ENCODE data around the gene CLCN1. TPM values are rescaled to one million over a fixed set of nuclear protein-coding genes. Genes with fewer than 3 reads are reported as not detected.

Gene CLCN1
- under 1 TPM in 2 of 9 donors, not detected in 7; under 0.01 to 0.18 TPM for total RNA-seq
- polyA plus RNA-seq: under 1 TPM in 2 of 3 donors, not detected in 1; 0.07 to 0.32 TPM
- long read RNA-seq, donor 1: 0 reads
- long read RNA-seq, donor 2: 0 reads
- long read RNA-seq, donor 3: 0 reads
- long read RNA-seq, donor 4: 0 reads
- long read RNA-seq, donor 5: 0 reads
- long read RNA-seq, donor 6: 0 reads
- long read RNA-seq, donor 7: 0 reads
- long read RNA-seq, donor 8: 0 reads
- long read RNA-seq, donor 9: 0 reads
- long read RNA-seq, donor 10: 0 reads

DNA sequence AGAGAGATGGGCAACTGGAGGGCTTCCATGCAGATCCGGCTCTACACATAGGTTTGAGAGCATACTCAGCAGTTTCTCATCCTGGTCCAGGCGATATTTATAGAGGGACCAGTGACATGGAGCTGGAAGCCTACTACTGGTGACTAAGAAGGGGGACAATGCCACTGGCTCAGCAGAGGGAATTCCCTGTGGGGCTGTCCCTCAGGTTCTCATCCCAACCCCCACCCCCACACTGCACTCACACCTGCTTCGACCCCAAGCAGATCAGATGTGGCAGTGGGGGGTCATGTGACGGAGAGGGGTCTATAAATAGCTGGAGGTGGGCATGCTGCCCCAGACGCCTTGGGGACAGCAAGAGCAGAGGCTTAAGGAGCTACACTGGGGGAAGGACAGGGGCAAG, at the start of gene CLCN1:
TSS of gene CLCN1 (plus strand) at position 336 of the 400 bp plus-strand sequence. CDS start 102 bp downstream, outside the sequence.
- Histone ChIP-seq H3K4me3 (no peak within 1 kb of the TSS), H3K27me3 (no peaks in the 10 kb centered on the region), H3K36me3 (replicated peaks in 1 of 2) (no peaks in the 10 kb centered on the region), H3K27ac (no peak within 1 kb of the TSS), H3K9me3 (replicated peaks in 1 of 3) (no peaks in the 10 kb centered on the region), H3K4me1 (replicated peaks in 1 of 2) (no peaks in the 10 kb centered on the region)
- DNase-seq: no peak
- intact Hi-C loops (cut with DNase I): no loop called here
- TF ChIP-seq POLR2A (IDR thresholded peaks at IDR 0.05): no peak
- TF ChIP-seq, protein P1, sequence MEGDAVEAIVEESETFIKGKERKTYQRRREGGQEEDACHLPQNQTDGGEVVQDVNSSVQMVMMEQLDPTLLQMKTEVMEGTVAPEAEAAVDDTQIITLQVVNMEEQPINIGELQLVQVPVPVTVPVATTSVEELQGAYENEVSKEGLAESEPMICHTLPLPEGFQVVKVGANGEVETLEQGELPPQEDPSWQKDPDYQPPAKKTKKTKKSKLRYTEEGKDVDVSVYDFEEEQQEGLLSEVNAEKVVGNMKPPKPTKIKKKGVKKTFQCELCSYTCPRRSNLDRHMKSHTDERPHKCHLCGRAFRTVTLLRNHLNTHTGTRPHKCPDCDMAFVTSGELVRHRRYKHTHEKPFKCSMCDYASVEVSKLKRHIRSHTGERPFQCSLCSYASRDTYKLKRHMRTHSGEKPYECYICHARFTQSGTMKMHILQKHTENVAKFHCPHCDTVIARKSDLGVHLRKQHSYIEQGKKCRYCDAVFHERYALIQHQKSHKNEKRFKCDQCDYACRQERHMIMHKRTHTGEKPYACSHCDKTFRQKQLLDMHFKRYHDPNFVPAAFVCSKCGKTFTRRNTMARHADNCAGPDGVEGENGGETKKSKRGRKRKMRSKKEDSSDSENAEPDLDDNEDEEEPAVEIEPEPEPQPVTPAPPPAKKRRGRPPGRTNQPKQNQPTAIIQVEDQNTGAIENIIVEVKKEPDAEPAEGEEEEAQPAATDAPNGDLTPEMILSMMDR (IDR thresholded peaks at IDR 0.05): no peak
- 60 to 96% (median 77%) methylated on average over 3 to 5 of the region's 5 CpGs for WGBS, 4 donors

DNA sequence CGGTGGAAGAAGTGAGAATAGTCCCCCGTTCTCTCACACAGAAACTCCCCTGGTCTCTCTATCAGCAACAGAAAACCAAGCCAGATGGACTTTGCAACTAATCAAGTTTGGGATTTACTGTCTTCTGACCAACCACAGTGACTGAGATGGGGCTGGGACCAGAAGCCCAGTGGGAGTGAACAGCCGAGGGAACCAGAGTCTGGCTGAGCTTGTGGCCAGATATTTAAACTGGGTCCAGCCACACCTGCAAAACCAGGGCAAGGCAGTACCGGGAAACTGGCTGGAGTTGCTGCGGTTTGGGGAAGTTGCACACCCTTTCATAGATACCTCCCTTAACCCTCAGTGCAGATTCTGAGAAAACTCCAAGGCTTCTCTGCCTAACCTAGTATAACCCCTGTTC, 46.7 kb upstream of the CLCN1 start:
- Histone ChIP-seq H3K36me3 (replicated peaks in 1 of 2) (peaks cover 0 to 35% of the 10 kb centered on the region in 2 donors), H3K9me3 (replicated peaks in 1 of 3) (no peaks in the 10 kb centered on the region), H3K4me3 (no peak overlapping the region), H3K27me3 (no peaks in the 10 kb centered on the region), H3K27ac (no peak overlapping the region), H3K4me1 (replicated peaks in 1 of 2) (peaks cover 10 to 19% of the 10 kb centered on the region in 2 donors)
- intact Hi-C loops (cut with DNase I): no loop called here
- TF ChIP-seq POLR2A (IDR thresholded peaks at IDR 0.05): no peak
- TF ChIP-seq, protein P1 (IDR thresholded peaks at IDR 0.05): no peak
- WGBS, 4 donors: 71 to 83% (median 78%) methylated on average over 4 to 5 of the region's 5 CpGs
- no peak for DNase-seq

- H3K4me3 ChIP-seq: no peak overlapping the region
- H3K27ac ChIP-seq: no peak overlapping the region
- TF ChIP-seq, protein P1 (IDR thresholded peaks at IDR 0.05): no peak
- TF ChIP-seq POLR2A (IDR thresholded peaks at IDR 0.05): no peak
- peaks cover 0 to 35% of the 10 kb centered on the region in 2 donors for H3K36me3 ChIP-seq (replicated peaks in 1 of 2)
- DNase-seq: no peak
- H3K27me3 ChIP-seq: no peaks in the 10 kb centered on the region
- H3K4me1 ChIP-seq (replicated peaks in 1 of 2): no peaks in the 10 kb centered on the region
- intact Hi-C loops (cut with DNase I): no loop called here
- WGBS, 4 donors: 91 to 95% (median 93%) methylated on average over 1 of the region's 1 CpG
- H3K9me3 ChIP-seq (replicated peaks in 1 of 3): no peaks in the 10 kb centered on the region
Observed at GRCh38 chr7:143271240-143271639, 44.7 kb upstream of the CLCN1 start.

- intact Hi-C loops (cut with DNase I): no loop called here
- H3K4me1 ChIP-seq (replicated peaks in 1 of 2): no peaks in the 10 kb centered on the region
- 86 to 95% (median 91%) methylated on average over 2 of the region's 2 CpGs for whole genome bisulfite sequencing, 4 donors
- no peak overlapping the region for H3K4me3 ChIP-seq
- no peaks in the 10 kb centered on the region for H3K27me3 ChIP-seq
- TF ChIP-seq, protein P1 (IDR thresholded peaks at IDR 0.05): no peak
- TF ChIP-seq POLR2A (IDR thresholded peaks at IDR 0.05): no peak
- no peaks in the 10 kb centered on the region for H3K9me3 ChIP-seq (replicated peaks in 1 of 3)
- DNase-seq: no peak
- H3K27ac ChIP-seq: no peak overlapping the region
- H3K36me3 ChIP-seq (replicated peaks in 1 of 2): peaks cover 0 to 23% of the 10 kb centered on the region in 2 donors
Observed at GRCh38 chr7:143272871-143273270, 43.0 kb upstream of the CLCN1 start.
